ENCODE results near the gene ACSL3. TPM values are rescaled to one million over a fixed set of nuclear protein-coding genes. Genes with fewer than 3 reads are reported as not detected.

ACSL3 gene
- total RNA-seq, 4 donors from 2014 or later, result 34.7 to 56.8 (median 38.2) TPM

GRCh38 chr2:222972420-222972819 is 111.6 kb downstream of the ACSL3 start:
- Histone ChIP-seq H3K4me3 (no peak overlapping the region), H3K27me3 (no peaks in the 10 kb centered on the region), H3K4me1 (peaks cover 0 to 8% of the 10 kb centered on the region in 2 donors), H3K9me3 (no peaks in the 10 kb centered on the region), H3K36me3 (no peaks in the 10 kb centered on the region), H3K27ac (no peak overlapping the region)
- ATAC-seq (no peak), DNase-seq (no peak)
- TF ChIP-seq POLR2A (IDR thresholded peaks at IDR 0.05) (no peak), CTCF (IDR thresholded peaks at IDR 0.05 in 4 of 5, conservative IDR thresholded peaks at IDR 0.05 in 1 of 5) (no peak)
- intact Hi-C loops (cut with DNase I; ENCODE audit: low total_unique reads), result no loop called here
- in situ Hi-C loops (cut with MboI; ENCODE audit: low sequenced_read_pairs in 4 of 4), result loop anchor here in 3 of 4 donors (5.0 to 25.0 kb wide), 3 partner anchors 815 to 830 kb away; no protein-coding TSS in a partner anchor

GRCh38 chr2:222973237-222973636 is 112.4 kb downstream of the ACSL3 start:
- H3K27me3 ChIP-seq, result no peaks in the 10 kb centered on the region
- in situ Hi-C loops (cut with MboI; ENCODE audit: low sequenced_read_pairs in 4 of 4) (loop anchor here in 3 of 4 donors (5.0 to 25.0 kb wide), 3 partner anchors 814 to 829 kb away; no protein-coding TSS in a partner anchor), intact Hi-C loops (cut with DNase I; ENCODE audit: low total_unique reads) (no loop called here)
- no peak overlapping the region for H3K4me3 ChIP-seq
- no peak for TF ChIP-seq CTCF (IDR thresholded peaks at IDR 0.05 in 4 of 5, conservative IDR thresholded peaks at IDR 0.05 in 1 of 5)
- TF ChIP-seq POLR2A (IDR thresholded peaks at IDR 0.05), result no peak
- DNase-seq (no peak), ATAC-seq (no peak)
- no peak overlapping the region for H3K27ac ChIP-seq
- H3K9me3 ChIP-seq, result no peaks in the 10 kb centered on the region
- peaks cover 0 to 8% of the 10 kb centered on the region in 2 donors for H3K4me1 ChIP-seq
- no peaks in the 10 kb centered on the region for H3K36me3 ChIP-seq

GRCh38 chr2:222973733-222974132 is 112.9 kb downstream of the ACSL3 start:
- intact Hi-C loops (cut with DNase I; ENCODE audit: low total_unique reads), result no loop called here
- H3K27me3 ChIP-seq, result no peaks in the 10 kb centered on the region

GRCh38 chr2:222976521-222977061 is 115.8 kb downstream of the ACSL3 start:
- in situ Hi-C loops (cut with MboI; ENCODE audit: low sequenced_read_pairs in 4 of 4), result loop anchor here in 2 of 4 donors (10.0 to 25.0 kb wide), 2 partner anchors 636 to 818 kb away; partner anchors contain the start of gene SCG2 (in 1 of the 2)
- H3K36me3 ChIP-seq, result no peaks in the 10 kb centered on the region
- DNase-seq (no peak), ATAC-seq (no peak)
- no peak overlapping the region for H3K4me3 ChIP-seq
- TF ChIP-seq CTCF (IDR thresholded peaks at IDR 0.05 in 4 of 5, conservative IDR thresholded peaks at IDR 0.05 in 1 of 5) (no peak), POLR2A (IDR thresholded peaks at IDR 0.05) (no peak)
- no peaks in the 10 kb centered on the region for H3K27me3 ChIP-seq
- intact Hi-C loops (cut with DNase I; ENCODE audit: low total_unique reads), result no loop called here
- H3K4me1 ChIP-seq, result peaks cover 0 to 8% of the 10 kb centered on the region in 2 donors
- H3K9me3 ChIP-seq, result no peaks in the 10 kb centered on the region
- no peak overlapping the region for H3K27ac ChIP-seq

More at GRCh38 chr2:222973733-222974132, 112.9 kb downstream of the ACSL3 start:
- TF ChIP-seq CTCF (IDR thresholded peaks at IDR 0.05 in 4 of 5, conservative IDR thresholded peaks at IDR 0.05 in 1 of 5) (no peak), POLR2A (IDR thresholded peaks at IDR 0.05) (no peak)
- H3K4me1 ChIP-seq, result peaks cover 0 to 8% of the 10 kb centered on the region in 2 donors
- H3K4me3 ChIP-seq, result no peak overlapping the region
- no peak overlapping the region for H3K27ac ChIP-seq
- no peaks in the 10 kb centered on the region for H3K36me3 ChIP-seq
- H3K9me3 ChIP-seq, result no peaks in the 10 kb centered on the region
- DNase-seq (no peak), ATAC-seq (no peak)
- in situ Hi-C loops (cut with MboI; ENCODE audit: low sequenced_read_pairs in 4 of 4), result loop anchor here in 3 of 4 donors (5.0 to 25.0 kb wide), 3 partner anchors 814 to 829 kb away; no protein-coding TSS in a partner anchor
